Measurements from ENCODE around the gene CLASRP.

GRCh38 chr19:44992336-44993163, 46.3 kb upstream of the CLASRP start:
- no peak for TF ChIP-seq EZH2 (IDR thresholded peaks at IDR 0.05; ENCODE audit: insufficient read depth, poor library complexity, severe bottlenecking)
- no peak for TF ChIP-seq EZH2phosphoT487 (IDR thresholded peaks at IDR 0.05; ENCODE audit: insufficient read depth, low read depth)
